IMR-90 (cell line): ENCODE measurements around the gene JAKMIP3.

Source experiments
- BHLHE40 ChIP-seq: fragments of 150-350 bp; IDR thresholded peaks from 2 replicates; pipeline ENCODE4 v1.6.1; 2016; ENCODE audit warnings: mild to moderate bottlenecking, low read depth, low read length
- CEBPB ChIP-seq: IDR thresholded peaks from 2 replicates; pipeline ENCODE4 v1.6.1; 2012; ENCODE audit warnings: low read depth, low read length, improper control_type of control experiment
- CHD1 ChIP-seq: IDR thresholded peaks from 2 replicates; pipeline ENCODE4 v1.6.1; 2012; ENCODE audit warnings: low read depth, low read length, improper control_type of control experiment
- FOS ChIP-seq: fragments of 150-350 bp; IDR thresholded peaks from 2 replicates; pipeline ENCODE4 v1.6.1; 2016; ENCODE audit warnings: low read depth, low read length
- MAFK ChIP-seq: IDR thresholded peaks from 2 replicates; pipeline ENCODE4 v1.6.1; 2012; ENCODE audit warnings: low read depth, low read length, improper control_type of control experiment
- MAZ ChIP-seq: IDR thresholded peaks from 2 replicates; pipeline ENCODE4 v1.6.1; 2012; ENCODE audit warnings: low read depth, mild to moderate bottlenecking, low read length, improper control_type of control experiment, moderate library complexity, borderline replicate concordance
- MXI1 ChIP-seq: IDR thresholded peaks from 2 replicates; pipeline ENCODE4 v1.6.1; 2012; ENCODE audit warnings: low read depth, mild to moderate bottlenecking, low read length, moderate library complexity, borderline replicate concordance
- NFE2L2 ChIP-seq: fragments of 150-350 bp; IDR thresholded peaks from 2 replicates; pipeline ENCODE4 v1.6.1; 2016; ENCODE audit warnings: low read depth, mild to moderate bottlenecking, low read length
- POLR2A ChIP-seq: IDR thresholded peaks from 2 replicates; pipeline ENCODE4 v1.6.1; 2012; ENCODE audit warnings: mild to moderate bottlenecking, low read depth, low read length
- RAD21 ChIP-seq: IDR thresholded peaks from 2 replicates; pipeline ENCODE4 v1.6.1; 2012; ENCODE audit warnings: low read length, improper control_type of control experiment
- RFX5 ChIP-seq: IDR thresholded peaks from 2 replicates; pipeline ENCODE4 v1.8.0; 2012; ENCODE audit warnings: low read depth, mild to moderate bottlenecking, low read length, moderate library complexity
- TF ChIP-seq, protein P1 (sequence below): conservative IDR thresholded peaks from 2 replicates; pipeline ENCODE4 v1.5.1; 2012; ENCODE audit warnings: mild to moderate bottlenecking, low read depth, low read length, improper control_type of control experiment
- TF ChIP-seq, protein P2 (sequence below): fragments of 150-350 bp; IDR thresholded peaks from 2 replicates; pipeline ENCODE4 v1.6.1; 2016; ENCODE audit warnings: low read depth, mild to moderate bottlenecking, low read length, moderate library complexity, borderline replicate concordance
- TF ChIP-seq, protein P3 (sequence below): fragments of 150-350 bp; IDR thresholded peaks from 2 replicates; pipeline ENCODE4 v1.6.1; 2017; ENCODE audit warnings: mild to moderate bottlenecking, antibody characterized with exemption, low read length, low read depth

DNA sequence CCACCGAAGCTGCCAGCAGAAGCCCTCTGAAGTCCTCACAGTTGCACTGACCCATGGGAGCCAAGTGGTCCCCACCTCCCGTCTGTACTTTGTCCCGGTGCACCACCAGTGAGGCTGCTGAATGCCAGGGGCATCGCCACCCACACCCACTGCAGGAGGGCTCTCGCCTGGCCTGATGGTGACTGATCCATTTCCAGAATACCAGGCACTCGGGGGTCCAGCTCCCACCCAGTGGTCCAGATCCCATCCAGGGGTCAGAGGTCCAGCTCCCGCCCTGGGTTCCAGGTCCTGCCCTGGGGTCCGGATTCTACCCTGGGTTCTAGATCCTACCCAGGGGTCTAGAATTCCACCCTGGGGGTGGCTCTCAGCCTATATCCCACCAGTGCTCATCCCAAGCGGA, 9.1 kb upstream of the JAKMIP3 start:
- TF ChIP-seq, protein P1, sequence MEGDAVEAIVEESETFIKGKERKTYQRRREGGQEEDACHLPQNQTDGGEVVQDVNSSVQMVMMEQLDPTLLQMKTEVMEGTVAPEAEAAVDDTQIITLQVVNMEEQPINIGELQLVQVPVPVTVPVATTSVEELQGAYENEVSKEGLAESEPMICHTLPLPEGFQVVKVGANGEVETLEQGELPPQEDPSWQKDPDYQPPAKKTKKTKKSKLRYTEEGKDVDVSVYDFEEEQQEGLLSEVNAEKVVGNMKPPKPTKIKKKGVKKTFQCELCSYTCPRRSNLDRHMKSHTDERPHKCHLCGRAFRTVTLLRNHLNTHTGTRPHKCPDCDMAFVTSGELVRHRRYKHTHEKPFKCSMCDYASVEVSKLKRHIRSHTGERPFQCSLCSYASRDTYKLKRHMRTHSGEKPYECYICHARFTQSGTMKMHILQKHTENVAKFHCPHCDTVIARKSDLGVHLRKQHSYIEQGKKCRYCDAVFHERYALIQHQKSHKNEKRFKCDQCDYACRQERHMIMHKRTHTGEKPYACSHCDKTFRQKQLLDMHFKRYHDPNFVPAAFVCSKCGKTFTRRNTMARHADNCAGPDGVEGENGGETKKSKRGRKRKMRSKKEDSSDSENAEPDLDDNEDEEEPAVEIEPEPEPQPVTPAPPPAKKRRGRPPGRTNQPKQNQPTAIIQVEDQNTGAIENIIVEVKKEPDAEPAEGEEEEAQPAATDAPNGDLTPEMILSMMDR, result no peak
- TF ChIP-seq FOS, result no peak
- TF ChIP-seq MAFK, result no peak
- TF ChIP-seq, protein P2, sequence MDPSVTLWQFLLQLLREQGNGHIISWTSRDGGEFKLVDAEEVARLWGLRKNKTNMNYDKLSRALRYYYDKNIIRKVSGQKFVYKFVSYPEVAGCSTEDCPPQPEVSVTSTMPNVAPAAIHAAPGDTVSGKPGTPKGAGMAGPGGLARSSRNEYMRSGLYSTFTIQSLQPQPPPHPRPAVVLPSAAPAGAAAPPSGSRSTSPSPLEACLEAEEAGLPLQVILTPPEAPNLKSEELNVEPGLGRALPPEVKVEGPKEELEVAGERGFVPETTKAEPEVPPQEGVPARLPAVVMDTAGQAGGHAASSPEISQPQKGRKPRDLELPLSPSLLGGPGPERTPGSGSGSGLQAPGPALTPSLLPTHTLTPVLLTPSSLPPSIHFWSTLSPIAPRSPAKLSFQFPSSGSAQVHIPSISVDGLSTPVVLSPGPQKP, result no peak
- TF ChIP-seq POLR2A, result no peak
- no peak for TF ChIP-seq BHLHE40
- no peak for TF ChIP-seq CEBPB
- TF ChIP-seq RFX5, result no peak
- no peak for TF ChIP-seq NFE2L2
- no peak for TF ChIP-seq CHD1
- no peak for TF ChIP-seq MAZ
- TF ChIP-seq RAD21, result no peak
- no peak for TF ChIP-seq MXI1
- TF ChIP-seq, protein P3, sequence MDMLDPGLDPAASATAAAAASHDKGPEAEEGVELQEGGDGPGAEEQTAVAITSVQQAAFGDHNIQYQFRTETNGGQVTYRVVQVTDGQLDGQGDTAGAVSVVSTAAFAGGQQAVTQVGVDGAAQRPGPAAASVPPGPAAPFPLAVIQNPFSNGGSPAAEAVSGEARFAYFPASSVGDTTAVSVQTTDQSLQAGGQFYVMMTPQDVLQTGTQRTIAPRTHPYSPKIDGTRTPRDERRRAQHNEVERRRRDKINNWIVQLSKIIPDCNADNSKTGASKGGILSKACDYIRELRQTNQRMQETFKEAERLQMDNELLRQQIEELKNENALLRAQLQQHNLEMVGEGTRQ, result no peak
